H1 (cell line): Measurements from ENCODE around the gene NCAM1. TPM values are rescaled to one million over a fixed set of nuclear protein-coding genes. Genes with fewer than 3 reads are reported as not detected.

Experiments used
- CTCF ChIA-PET: fragments of 300-600 bp; sonication (Branson Sonifier 250); formaldehyde crosslinking; loops from one replicate; lab custom pipeline; 2021; ENCODE audit not compliant: partially characterized antibody; lab: Charles Lee
- POLR2A ChIA-PET: fragments of 300-600 bp; sonication (Branson Sonifier 250); formaldehyde crosslinking; loops from one replicate; lab custom pipeline; 2021; ENCODE audit warnings: inconsistent platforms; ENCODE audit not compliant: partially characterized antibody; lab: Charles Lee
- DNase-seq, 2 experiments: peaks; one replicate each; pipeline versions ENCODE4 v3.0.0 to v3.0.0-alpha.2; 2010 to 2022; ENCODE audit warnings: low spot score in 2 of 2, low read depth in 1 of 2, mixed read lengths in 1 of 2
- FAIRE-seq: peaks from 2 replicates; lab custom pipeline; 2011; peaks lifted over from hg19 to GRCh38; lab: Jason Lieb, UNC
- H2AFZ ChIP-seq: 2 replicates; pipeline ENCODE4 v1.8.1; 2012; ENCODE audit warnings: low read length, inconsistent platforms
- H2AK5ac ChIP-seq: 2 replicates; pipeline ENCODE4 v1.6.1; 2013; ENCODE audit warnings: low read depth, low read length
- H2BK120ac ChIP-seq: replicated peaks from 2 replicates; pipeline ENCODE3; 2013; ENCODE audit warnings: low read depth, low read length, inconsistent platforms
- H2BK12ac ChIP-seq: 2 replicates; pipeline ENCODE4 v1.6.1; 2013; ENCODE audit warnings: low read depth, low read length
- H2BK15ac ChIP-seq: 2 replicates; pipeline ENCODE4 v1.6.1; 2013; ENCODE audit warnings: low read length
- H2BK20ac ChIP-seq: 2 replicates; pipeline ENCODE4 v1.6.1; 2013; ENCODE audit warnings: low read length
- H2BK5ac ChIP-seq: 2 replicates; pipeline ENCODE4 v1.6.1; 2013; ENCODE audit warnings: low read depth, low read length
- H3K14ac ChIP-seq: 2 replicates; pipeline ENCODE4 v1.6.1; 2013; ENCODE audit warnings: inconsistent platforms; ENCODE audit not compliant: insufficient read length
- H3K18ac ChIP-seq: 2 replicates; pipeline ENCODE4 v1.6.1; 2013; ENCODE audit warnings: low read length; ENCODE audit errors: extremely low read depth
- H3K23ac ChIP-seq: 2 replicates; pipeline ENCODE4 v1.6.1; 2013; ENCODE audit warnings: inconsistent platforms; ENCODE audit not compliant: insufficient read length
- H3K23me2 ChIP-seq: 2 replicates; pipeline ENCODE4 v1.6.1; 2013; ENCODE audit warnings: low read depth, low read length
- H3K27ac ChIP-seq: 2 replicates; pipeline ENCODE4 v1.6.1; 2011; ENCODE audit warnings: low read depth, low read length, inconsistent platforms
- H3K27me3 ChIP-seq, 4 experiments: replicated peaks in 1 of 4; 1 replicate in 1 of 4; 2 replicates in 3 of 4; pipeline versions ENCODE4 v1.6.1 to v1.8.1; 2011 to 2013; ENCODE audit warnings: low read length in 3 of 4, mild to moderate bottlenecking in 3 of 4, inconsistent platforms in 2 of 4, mixed read lengths in 2 of 4, moderate library complexity in 1 of 4; ENCODE audit not compliant: control insufficient read depth in 3 of 4, insufficient read depth in 3 of 4; ENCODE audit errors: extremely low read depth in 1 of 4
- H3K36me3 ChIP-seq, 4 experiments: 2 replicates each; pipeline versions ENCODE4 v1.6.1 to v1.8.1; 2011 to 2013; ENCODE audit warnings: mild to moderate bottlenecking in 4 of 4, low read length in 3 of 4, moderate library complexity in 2 of 4, control low read depth in 1 of 4, inconsistent platforms in 1 of 4; ENCODE audit not compliant: insufficient read depth in 4 of 4, control insufficient read depth in 2 of 4
- H3K4ac ChIP-seq: replicated peaks from 2 replicates; pipeline ENCODE3; 2013; ENCODE audit warnings: low read length, low read depth, mixed read lengths, inconsistent platforms; ENCODE audit not compliant: insufficient read length
- H3K4me1 ChIP-seq, 4 experiments: replicated peaks in 1 of 4; 1 replicate in 1 of 4; 2 replicates in 3 of 4; pipeline versions ENCODE4 v1.6.1 to v1.8.1; 2011 to 2013; ENCODE audit warnings: low read length in 3 of 4, inconsistent platforms in 2 of 4, mixed read lengths in 1 of 4; ENCODE audit not compliant: insufficient read depth in 4 of 4, control insufficient read depth in 3 of 4
- H3K4me2 ChIP-seq, 2 experiments: 2 replicates each; pipeline versions ENCODE4 v1.6.1 to v1.8.1; 2011 to 2013; ENCODE audit warnings: low read depth in 2 of 2, low read length in 2 of 2, control low read depth in 1 of 2, inconsistent platforms in 1 of 2, mild to moderate bottlenecking in 1 of 2; ENCODE audit not compliant: insufficient read depth in 1 of 2
- H3K4me3 ChIP-seq, 4 experiments: fragments of 200-600, 300-600 bp in 1 of 4; sonication (generic), shearing (Covaris generic), sonication (Bioruptor Twin) in 1 of 4; 2 replicates each; pipeline versions ENCODE4 v1.5.1 to v1.8.1; 2011 to 2016; ENCODE audit warnings: low read length in 4 of 4, low read depth in 3 of 4, control low read depth in 2 of 4, inconsistent platforms in 2 of 4, mild to moderate bottlenecking in 2 of 4, mixed read lengths in 1 of 4, moderate library complexity in 1 of 4; ENCODE audit not compliant: insufficient read depth in 2 of 4; ENCODE audit errors: extremely low read depth in 1 of 4
- H3K56ac ChIP-seq: replicated peaks from 2 replicates; pipeline ENCODE3; 2013; ENCODE audit warnings: low read depth, mild to moderate bottlenecking, mixed read lengths, low read length, inconsistent platforms; ENCODE audit not compliant: insufficient read length
- H3K79me1 ChIP-seq: 2 replicates; pipeline ENCODE4 v1.6.1; 2013; ENCODE audit warnings: low read depth, low read length, control low read depth
- H3K79me2 ChIP-seq, 2 experiments: 2 replicates each; pipeline versions ENCODE4 v1.6.1 to v1.8.1; 2012 to 2013; ENCODE audit warnings: low read length in 2 of 2, mild to moderate bottlenecking in 2 of 2, inconsistent platforms in 1 of 2; ENCODE audit not compliant: insufficient read depth in 2 of 2, control insufficient read depth in 1 of 2
- H3K9ac ChIP-seq, 4 experiments: replicated peaks in 1 of 4; 1 replicate in 1 of 4; 2 replicates in 3 of 4; pipeline versions ENCODE4 v1.6.1 to v1.8.1; 2011 to 2013; ENCODE audit warnings: low read depth in 3 of 4, low read length in 3 of 4, control low read depth in 2 of 4, mild to moderate bottlenecking in 2 of 4, moderate library complexity in 2 of 4, inconsistent platforms in 1 of 4; ENCODE audit errors: extremely low read depth in 1 of 4
- H3K9me3 ChIP-seq, 2 experiments: 2 replicates each; pipeline versions ENCODE4 v1.6.1 to v1.8.1; 2012 to 2013; ENCODE audit warnings: mild to moderate bottlenecking in 2 of 2, moderate library complexity in 2 of 2, control low read depth in 1 of 2, inconsistent platforms in 1 of 2, low read depth in 1 of 2, low read length in 1 of 2, mixed read lengths in 1 of 2; ENCODE audit not compliant: insufficient read depth in 2 of 2
- H4K20me1 ChIP-seq, 2 experiments: replicated peaks in 1 of 2; 2 replicates each; pipeline versions ENCODE3 to v1.8.1; 2011 to 2013; ENCODE audit warnings: inconsistent platforms in 2 of 2, low read length in 2 of 2, mild to moderate bottlenecking in 1 of 2; ENCODE audit not compliant: insufficient read depth in 2 of 2, control insufficient read depth in 1 of 2
- H4K5ac ChIP-seq: 2 replicates; pipeline ENCODE4 v1.6.1; 2013; ENCODE audit warnings: low read length, low read depth, mixed read lengths, inconsistent platforms; ENCODE audit not compliant: insufficient read length
- H4K8ac ChIP-seq: 2 replicates; pipeline ENCODE4 v1.8.0; 2013; ENCODE audit warnings: mild to moderate bottlenecking, moderate library complexity, low read length, inconsistent platforms; ENCODE audit not compliant: insufficient read depth; ENCODE audit errors: extremely low read depth
- H4K91ac ChIP-seq: replicated peaks from 2 replicates; pipeline ENCODE3; 2013; ENCODE audit warnings: low read length, mixed read lengths, inconsistent platforms; ENCODE audit not compliant: insufficient read length
- ASH2L ChIP-seq: fragments of 200-600, 300-600 bp; sonication (generic); IDR thresholded peaks from one replicate; pipeline ENCODE4 v1.7.1; 2017; ENCODE audit warnings: low read length
- CHD2 ChIP-seq: IDR thresholded peaks from 2 replicates; pipeline ENCODE4 v1.6.1; 2012; ENCODE audit warnings: low read length, improper control_type of control experiment
- CREB1 ChIP-seq: IDR thresholded peaks from 2 replicates; pipeline ENCODE4 v1.6.1; 2012; ENCODE audit warnings: inconsistent platforms
- EGR1 ChIP-seq: IDR thresholded peaks from 2 replicates; pipeline ENCODE4 v1.6.1; 2011; ENCODE audit warnings: low read depth, low read length, borderline replicate concordance
- EZH2 ChIP-seq: fragments of 200-600 bp; sonication (generic); IDR thresholded peaks from 2 replicates; pipeline ENCODE4 v1.7.1; 2012; ENCODE audit warnings: low read depth, mild to moderate bottlenecking, moderate library complexity, low read length, inconsistent platforms; ENCODE audit not compliant: severe bottlenecking
- HDAC2 ChIP-seq, 2 experiments: fragments of 300-600 bp in 1 of 2; sonication (generic) in 1 of 2; IDR thresholded peaks; 2 replicates each; pipeline ENCODE4 v1.6.1; 2011 to 2012; ENCODE audit warnings: low read depth in 2 of 2, low read length in 2 of 2, mild to moderate bottlenecking in 2 of 2, moderate library complexity in 2 of 2, borderline replicate concordance in 1 of 2, inconsistent platforms in 1 of 2
- HDAC6 ChIP-seq: IDR thresholded peaks from one replicate; pipeline ENCODE4 v1.7.1; 2012; ENCODE audit warnings: low read depth, mild to moderate bottlenecking, inconsistent platforms, low read length, moderate library complexity
- KDM1A ChIP-seq: fragments of 200-600, 300-600 bp; sonication (generic); IDR thresholded peaks from 2 replicates; pipeline ENCODE4 v1.7.1; 2016; ENCODE audit warnings: mild to moderate bottlenecking, low read length, borderline replicate concordance
- SIN3A ChIP-seq, 2 experiments: IDR thresholded peaks in 1 of 2; conservative IDR thresholded peaks in 1 of 2; 2 replicates each; pipeline ENCODE4 v1.6.1; 2011 to 2012; ENCODE audit warnings: low read length in 2 of 2, improper control_type of control experiment in 1 of 2, low read depth in 1 of 2, mild to moderate bottlenecking in 1 of 2
- SIRT6 ChIP-seq: IDR thresholded peaks from one replicate; pipeline ENCODE4 v1.7.1; 2012; ENCODE audit warnings: low read length, inconsistent platforms
- SIX5 ChIP-seq: IDR thresholded peaks from 2 replicates; pipeline ENCODE4 v1.6.1; 2011; ENCODE audit warnings: mild to moderate bottlenecking, low read depth, low read length
- SP4 ChIP-seq: IDR thresholded peaks from 2 replicates; pipeline ENCODE4 v1.6.1; 2012; ENCODE audit warnings: low read length, inconsistent platforms
- TAF7 ChIP-seq: optimal IDR thresholded peaks from 2 replicates; pipeline ENCODE3; 2011; ENCODE audit warnings: low read depth, mild to moderate bottlenecking, inconsistent platforms, low read length, moderate library complexity, borderline replicate concordance
- TEAD4 ChIP-seq: IDR thresholded peaks from 2 replicates; pipeline ENCODE4 v1.6.1; 2012; ENCODE audit warnings: low read depth, low read length, inconsistent platforms, mixed read lengths
- WGBS, 2 experiments: shearing (Covaris generic) in 1 of 2; methylation state at CpG; one replicate each; pipeline versions ENCODE4 v1.1.6 to v1.1.7; 2013 to 2015; ENCODE audit warnings: low lambda C conversion rate in 2 of 2, mixed read lengths in 2 of 2, inconsistent platforms in 1 of 2, low coverage in 1 of 2, missing lambda C conversion rate in 1 of 2; ENCODE audit not compliant: insufficient replicate concordance in 2 of 2, insufficient coverage in 1 of 2, insufficient read length in 1 of 2; ENCODE audit errors: extremely low coverage in 1 of 2, missing lambda C conversion rate in 1 of 2; 5-methylcytosine and 5-hydroxymethylcytosine counted together
- polyA plus RNA-seq, 7 experiments: library from polyadenylated mRNA; depleted of rRNA in 3 of 7; stranded (reverse) in 5 of 7; unstranded in 2 of 7; fragments of >200 nt in 5 of 7; fragments of 200-250 nt in 2 of 7; gene quantifications; 1 replicate in 5 of 7; 2 replicates in 1 of 7; 4 replicates in 1 of 7; pipeline versions ENCODE4 v1.2.1 to v1.2.3, GENCODE V29; 2011 to 2013; ENCODE audit warnings: missing spikeins in 2 of 7, mixed read lengths in 2 of 7
- total RNA-seq: library from RNA; stranded (reverse); fragmentation: NEBNext Ultra II Directional; extraction: Animal tissue kit (Norgen Biotek cat#: 25700); gene quantifications from 2 replicates; pipeline ENCODE4 v1.2.1, GENCODE V29; 2021

NCAM1 gene
- total and polyA plus RNA-seq, 2 of the 8 experiments (the other 6 are each of a cell fraction or from before 2014, with no cell fraction given): 3.1 to 4.3 TPM

- Histone ChIP-seq H2BK120ac (no peak overlapping the region), H2BK12ac (no peak overlapping the region), H3K18ac (no peak overlapping the region), H3K9ac (no peak overlapping the region), H4K91ac (no peak overlapping the region), H4K20me1 (no peaks in the 10 kb centered on the region), H3K36me3 (no peaks in the 10 kb centered on the region), H4K8ac (no peak overlapping the region), H3K4me3 (no peak overlapping the region), H2AK5ac (no peak overlapping the region), H3K9me3 (no peaks in the 10 kb centered on the region), H3K23me2 (no peaks in the 10 kb centered on the region), H3K4ac (no peak overlapping the region), H2BK5ac (no peak overlapping the region), H2BK20ac (no peak overlapping the region), H3K56ac (no peak overlapping the region), H4K5ac (no peak overlapping the region), H2AFZ (no peak overlapping the region), H3K14ac (no peak overlapping the region), H3K4me1 (no peaks in the 10 kb centered on the region), H3K27me3 (no peaks in the 10 kb centered on the region), H3K79me1 (no peaks in the 10 kb centered on the region), H3K27ac (no peak overlapping the region), H3K4me2 (no peak overlapping the region), H2BK15ac (no peak overlapping the region), H3K23ac (no peak overlapping the region), H3K79me2 (no peaks in the 10 kb centered on the region)
- POLR2A ChIA-PET: no interaction called here
- DNase-seq (no peak), FAIRE-seq (no peak)
- TF ChIP-seq KDM1A (no peak), CREB1 (no peak), EZH2 (no peak), TAF7 (no peak), HDAC2 (IDR thresholded peaks at IDR 0.05; ENCODE audit: borderline replicate concordance in 1 of 2, low read depth in 2 of 2, low read length in 2 of 2) (no peak), SP4 (no peak), TEAD4 (no peak), EGR1 (no peak), SIN3A (conservative IDR thresholded peaks at IDR 0.05 in 1 of 2, IDR thresholded peaks at IDR 0.05 in 1 of 2; ENCODE audit: low read depth in 1 of 2, low read length in 2 of 2) (no peak), SIRT6 (no peak), ASH2L (no peak), SIX5 (no peak), HDAC6 (no peak), CHD2 (no peak)
- 97% methylated on average over 3 of the region's 3 CpGs; no CpG with 5 or more reads in 1 of the 2 experiments for WGBS, 2 experiments
- CTCF ChIA-PET: no interaction called here
These were observed 27.2 kb upstream of the NCAM1 start for GRCh38 chr11:112933970-112934369.
